Uterus (tissue), 4 donors: ENCODE results near the gene CADM3. TPM values are rescaled to one million over a fixed set of nuclear protein-coding genes. Genes with fewer than 3 reads are reported as not detected.

Experiments used
- DNase-seq, 2 donors: peaks; one replicate each; pipeline ENCODE4 v3.0.0-alpha.2; 2019 to 2020
- H3K27ac ChIP-seq, 2 donors: fragments of 200-600 bp; sonication (generic); 1 replicate in 1 of 2; 2 replicates in 1 of 2; pipeline ENCODE4 v1.5.1; 2016 to 2018
- H3K27me3 ChIP-seq, 2 donors: fragments of 200-600 bp; sonication (generic); one replicate each; pipeline ENCODE4 v1.5.1; 2018 to 2019; ENCODE audit warnings: control low read depth in 1 of 2
- H3K36me3 ChIP-seq, 2 donors: fragments of 200-600 bp; sonication (generic); one replicate each; pipeline ENCODE4 v1.5.1; 2019; ENCODE audit warnings: control low read depth in 1 of 2
- H3K4me1 ChIP-seq, 2 donors: fragments of 200-600 bp; sonication (generic); one replicate each; pipeline ENCODE4 v1.5.1; 2018 to 2019; ENCODE audit warnings: control low read depth in 1 of 2
- H3K4me3 ChIP-seq, 2 donors: fragments of 200-600 bp; sonication (generic); 1 replicate in 1 of 2; 2 replicates in 1 of 2; pipeline ENCODE4 v1.5.1; 2018 to 2019; ENCODE audit warnings: mild to moderate bottlenecking in 1 of 2
- H3K9me3 ChIP-seq, 2 donors: fragments of 200-600 bp; sonication (generic); one replicate each; pipeline ENCODE4 v1.5.1; 2019; ENCODE audit warnings: control low read depth in 1 of 2
- CTCF ChIP-seq, 4 experiments: fragments of 200-600 bp in 2 of 4; fragments of 450-650 bp in 2 of 4; sonication (generic) in 2 of 4; IDR thresholded peaks; one replicate each; pipeline ENCODE4 v1.5.1; 2016 to 2019; ENCODE audit warnings: antibody characterized with exemption in 4 of 4, mild to moderate bottlenecking in 2 of 4, moderate library complexity in 1 of 4
- POLR2A ChIP-seq, 2 donors: fragments of 450-650 bp; IDR thresholded peaks; one replicate each; pipeline ENCODE4 v1.6.1; 2016; ENCODE audit warnings: antibody characterized with exemption in 2 of 2, mild to moderate bottlenecking in 1 of 2, moderate library complexity in 1 of 2
- intact Hi-C: fragments of 100-400 bp; cut with DNase I; formaldehyde crosslinking; loops from one replicate; pipeline ENCODE4 v1.15.1; 2023; ENCODE audit warnings: low total_unique reads
- total RNA-seq, 4 donors: library from RNA; depleted of rRNA in 3 of 4; stranded (reverse); fragments of >200 nt in 3 of 4; gene quantifications; one replicate each; pipeline versions ENCODE4 v1.1.0 to v1.2.4, GENCODE V29; 2014 to 2023
- donor health status: DM: yes; HTN: yes; CAD: no.

CADM3 gene
- total RNA-seq, 4 donors from 2014 or later: 2.7 to 8.8 (median 5.6) TPM; not detected in 1

- H3K4me1 ChIP-seq: no peaks in the 10 kb centered on the region
- H3K27ac ChIP-seq: no peak overlapping the region
- no peaks in the 10 kb centered on the region for H3K9me3 ChIP-seq
- intact Hi-C loops: no loop called here
- H3K4me3 ChIP-seq: no peak overlapping the region
- no peaks in the 10 kb centered on the region for H3K36me3 ChIP-seq
- no peak for TF ChIP-seq POLR2A (IDR thresholded peaks at IDR 0.05)
- no peaks in the 10 kb centered on the region for H3K27me3 ChIP-seq
- no peak for DNase-seq
Observed at GRCh38 chr1:159146980-159147379, 24.4 kb upstream of the CADM3 start.

- TF ChIP-seq POLR2A (IDR thresholded peaks at IDR 0.05): no peak
- TF ChIP-seq CTCF (IDR thresholded peaks at IDR 0.05): no peak
- no peak overlapping the region for H3K4me3 ChIP-seq
- no peak overlapping the region for H3K27ac ChIP-seq
- no peaks in the 10 kb centered on the region for H3K4me1 ChIP-seq
- H3K9me3 ChIP-seq: no peaks in the 10 kb centered on the region
- no peaks in the 10 kb centered on the region for H3K27me3 ChIP-seq
- no peak for DNase-seq
- no peaks in the 10 kb centered on the region for H3K36me3 ChIP-seq
- intact Hi-C loops: no loop called here
Observed at GRCh38 chr1:159152031-159152430, 19.4 kb upstream of the CADM3 start.

- Histone ChIP-seq H3K4me3 (no peak overlapping the region), H3K36me3 (no peaks in the 10 kb centered on the region), H3K27me3 (no peaks in the 10 kb centered on the region), H3K27ac (peak overlapping the region in 1 of 2 donors; percentile 27), H3K4me1 (no peaks in the 10 kb centered on the region), H3K9me3 (no peaks in the 10 kb centered on the region)
- intact Hi-C loops: no loop called here
- peak; percentile 57 to 70 for DNase-seq
- TF ChIP-seq POLR2A (IDR thresholded peaks at IDR 0.05) (no peak), CTCF (IDR thresholded peaks at IDR 0.05) (peak; percentile 85 to 98 (median 92))
Observed at GRCh38 chr1:159161001-159161718, 10.3 kb upstream of the CADM3 start.

- H3K9me3 ChIP-seq: no peaks in the 10 kb centered on the region
- no peak overlapping the region for H3K27ac ChIP-seq
- no peak overlapping the region for H3K4me3 ChIP-seq
- intact Hi-C loops: no loop called here
- H3K27me3 ChIP-seq: no peaks in the 10 kb centered on the region
- no peaks in the 10 kb centered on the region for H3K36me3 ChIP-seq
- TF ChIP-seq CTCF (IDR thresholded peaks at IDR 0.05): no peak
- TF ChIP-seq POLR2A (IDR thresholded peaks at IDR 0.05): no peak
- no peak for DNase-seq
- H3K4me1 ChIP-seq: no peaks in the 10 kb centered on the region
Observed at GRCh38 chr1:159161719-159162026, 9.7 kb upstream of the CADM3 start.

- Histone ChIP-seq H3K27ac (no peak overlapping the region), H3K36me3 (no peaks in the 10 kb centered on the region), H3K27me3 (no peaks in the 10 kb centered on the region), H3K4me3 (no peak overlapping the region), H3K4me1 (no peaks in the 10 kb centered on the region), H3K9me3 (no peaks in the 10 kb centered on the region)
- intact Hi-C loops: no loop called here
- no peak for TF ChIP-seq POLR2A (IDR thresholded peaks at IDR 0.05)
- no peak for TF ChIP-seq CTCF (IDR thresholded peaks at IDR 0.05)
- DNase-seq: no peak
Observed at GRCh38 chr1:159162516-159163265, 8.7 kb upstream of the CADM3 start.
